Stimulated activated effector memory CD8-positive, alpha-beta T cell treated with anti-CD3 and anti-CD28 coated beads, Interleukin-12 subunit alpha, Interleukin-12 subunit beta, amount 100 ng/mL, for 72 hours (primary cell): ENCODE results near the gene SMYD3.

Experiments used
- ATAC-seq: fragments of 150-1000 bp; cut with Tn5 transposase; 2 replicates; pipeline ENCODE4 v1.10.0; 2021
- DNase-seq, 2 donors: peaks; one replicate each; pipeline ENCODE4 v3.0.0; 2021 to 2022; ENCODE audit warnings: low spot score in 2 of 2
- H3K27ac Mint-ChIP-seq: one replicate; pipeline ENCODE4 v1.8.0; 2022; ENCODE audit warnings: mild to moderate bottlenecking, mixed read lengths
- H3K36me3 Mint-ChIP-seq: one replicate; pipeline ENCODE4 v1.8.0; 2022; ENCODE audit warnings: mild to moderate bottlenecking, mixed read lengths
- H3K4me1 Mint-ChIP-seq: one replicate; pipeline ENCODE4 v1.8.0; 2022; ENCODE audit warnings: mixed read lengths
- H3K4me3 Mint-ChIP-seq: one replicate; pipeline ENCODE4 v1.8.0; 2022; ENCODE audit warnings: mild to moderate bottlenecking, mixed read lengths
- H3K9me3 Mint-ChIP-seq: one replicate; pipeline ENCODE4 v1.8.0; 2022; ENCODE audit warnings: mixed read lengths

Gene SMYD3

GRCh38 chr1:246309247-246309884 lies 197.7 kb downstream of the SMYD3 start:
- Mint-ChIP-seq H3K27ac (no peak overlapping the region), H3K4me3 (no peak overlapping the region), H3K9me3 (no peaks in the 10 kb centered on the region), H3K4me1 (no peaks in the 10 kb centered on the region), H3K36me3 (no peaks in the 10 kb centered on the region)
- DNase-seq (no peak), ATAC-seq (no peak)

DNA sequence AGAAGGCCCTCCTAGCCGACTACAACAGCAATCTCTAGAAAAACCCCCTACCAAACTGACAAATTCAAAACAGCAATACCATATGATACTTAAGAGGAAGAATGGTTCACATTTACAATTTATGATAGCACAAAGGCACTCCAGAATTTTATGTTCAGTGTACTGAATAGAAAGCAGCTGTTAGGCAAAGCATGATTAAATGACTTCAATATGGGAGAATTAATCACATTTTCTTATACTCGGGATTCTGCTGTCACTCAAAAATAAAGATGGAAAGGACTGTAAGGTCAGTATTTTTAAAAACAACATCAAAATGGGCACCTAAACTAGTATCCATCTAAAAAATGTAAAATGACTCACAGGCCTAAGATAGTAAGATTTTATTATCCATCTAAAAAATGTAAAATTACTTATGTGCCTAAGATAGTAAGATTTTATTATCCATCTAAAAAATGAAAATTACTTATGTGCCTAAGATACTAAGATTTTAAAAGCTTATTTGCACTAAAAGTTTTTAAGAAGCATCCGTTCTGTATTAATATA lies 198.5 kb downstream of the SMYD3 start:
- H3K36me3 Mint-ChIP-seq = no peaks in the 10 kb centered on the region
- no peak overlapping the region for H3K4me3 Mint-ChIP-seq
- no peak for ATAC-seq
- no peak for DNase-seq
- H3K9me3 Mint-ChIP-seq = no peaks in the 10 kb centered on the region
- no peaks in the 10 kb centered on the region for H3K4me1 Mint-ChIP-seq
- no peak overlapping the region for H3K27ac Mint-ChIP-seq

DNA sequence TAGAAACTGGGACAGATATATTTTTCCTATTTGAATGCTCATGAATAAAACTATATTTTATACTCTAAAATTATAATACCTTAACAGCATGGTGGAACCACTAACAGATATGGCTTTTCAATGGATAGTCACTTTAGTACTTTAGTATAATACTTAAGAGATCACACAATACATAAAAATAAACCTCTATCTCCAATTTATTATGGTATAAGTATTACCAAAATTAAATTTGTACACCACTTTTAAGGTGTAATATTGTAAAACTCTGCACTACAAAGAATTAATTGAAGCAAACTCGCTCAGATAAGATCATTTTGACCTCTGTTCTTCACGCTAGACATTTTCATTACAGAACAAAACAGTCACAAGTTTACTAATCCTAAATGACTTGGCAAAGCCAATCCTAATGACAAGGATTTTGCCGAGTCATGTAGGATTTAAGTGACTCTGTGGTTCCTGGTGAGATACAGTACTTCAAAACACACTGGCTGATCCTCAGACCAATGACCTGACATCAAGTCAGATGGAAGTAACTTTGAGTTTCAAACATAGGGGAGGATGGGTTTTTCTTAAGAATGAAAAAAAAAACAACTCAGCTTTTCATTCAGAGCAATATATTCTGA lies 200.6 kb downstream of the SMYD3 start:
- no peak for ATAC-seq
- Mint-ChIP-seq H3K9me3 (no peaks in the 10 kb centered on the region), H3K4me3 (no peak overlapping the region), H3K36me3 (no peaks in the 10 kb centered on the region), H3K4me1 (no peaks in the 10 kb centered on the region), H3K27ac (no peak overlapping the region)
- no peak for DNase-seq

DNA sequence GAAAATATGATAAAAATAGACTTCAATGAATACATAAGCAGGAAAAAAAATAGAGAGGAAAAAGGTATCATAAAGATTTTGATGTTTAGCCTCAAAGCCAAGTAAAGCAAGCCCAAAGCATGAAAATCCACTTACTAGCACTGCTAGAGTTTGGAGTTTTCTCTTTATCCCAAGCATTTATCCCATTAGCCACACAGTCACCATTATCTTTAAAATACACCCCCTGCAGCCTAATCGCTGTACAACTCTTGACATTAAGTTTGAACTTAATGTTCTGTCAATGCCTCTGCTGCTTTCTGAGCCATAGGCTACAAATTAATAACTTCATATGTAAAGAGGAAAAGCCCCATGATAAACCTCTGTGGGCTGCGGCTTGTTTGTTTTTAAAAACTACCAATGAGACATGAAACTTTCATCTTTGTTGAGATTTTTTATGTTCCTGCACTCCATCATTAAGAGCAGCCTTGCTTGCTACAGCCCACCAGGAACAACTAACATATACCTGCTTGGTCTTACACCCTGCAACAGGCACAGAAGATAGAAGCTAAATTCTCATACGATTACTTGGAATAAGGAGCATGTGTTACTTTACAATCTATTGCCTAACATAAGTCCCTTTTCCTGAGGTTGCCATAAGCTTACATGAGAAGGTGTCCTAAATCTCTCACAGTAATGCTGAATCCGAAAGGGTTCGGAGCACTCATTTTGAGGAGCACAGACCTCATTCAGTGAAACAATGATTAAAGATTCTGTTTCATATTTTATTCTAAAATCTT lies 202.4 kb downstream of the SMYD3 start:
- no peak overlapping the region for H3K4me3 Mint-ChIP-seq
- no peaks in the 10 kb centered on the region for H3K9me3 Mint-ChIP-seq
- ATAC-seq (no peak), DNase-seq (no peak)
- H3K27ac Mint-ChIP-seq = no peak overlapping the region
- H3K4me1 Mint-ChIP-seq = no peaks in the 10 kb centered on the region
- H3K36me3 Mint-ChIP-seq = no peaks in the 10 kb centered on the region

- DNase-seq = no peak
- peaks cover 3% of the 10 kb centered on the region for H3K9me3 Mint-ChIP-seq
- no peaks in the 10 kb centered on the region for H3K4me1 Mint-ChIP-seq
- no peak overlapping the region for H3K27ac Mint-ChIP-seq
- H3K36me3 Mint-ChIP-seq = no peaks in the 10 kb centered on the region
- H3K4me3 Mint-ChIP-seq = no peak overlapping the region
- ATAC-seq = no peak
Measured at GRCh38 chr1:246302711-246303317, 204.3 kb downstream of the SMYD3 start.

GRCh38 chr1:246302251-246302625 lies 204.8 kb downstream of the SMYD3 start:
- H3K4me3 Mint-ChIP-seq = no peak overlapping the region
- no peaks in the 10 kb centered on the region for H3K4me1 Mint-ChIP-seq
- H3K36me3 Mint-ChIP-seq = no peaks in the 10 kb centered on the region
- peaks cover 3% of the 10 kb centered on the region for H3K9me3 Mint-ChIP-seq
- no peak overlapping the region for H3K27ac Mint-ChIP-seq
- ATAC-seq (no peak), DNase-seq (no peak)

DNA sequence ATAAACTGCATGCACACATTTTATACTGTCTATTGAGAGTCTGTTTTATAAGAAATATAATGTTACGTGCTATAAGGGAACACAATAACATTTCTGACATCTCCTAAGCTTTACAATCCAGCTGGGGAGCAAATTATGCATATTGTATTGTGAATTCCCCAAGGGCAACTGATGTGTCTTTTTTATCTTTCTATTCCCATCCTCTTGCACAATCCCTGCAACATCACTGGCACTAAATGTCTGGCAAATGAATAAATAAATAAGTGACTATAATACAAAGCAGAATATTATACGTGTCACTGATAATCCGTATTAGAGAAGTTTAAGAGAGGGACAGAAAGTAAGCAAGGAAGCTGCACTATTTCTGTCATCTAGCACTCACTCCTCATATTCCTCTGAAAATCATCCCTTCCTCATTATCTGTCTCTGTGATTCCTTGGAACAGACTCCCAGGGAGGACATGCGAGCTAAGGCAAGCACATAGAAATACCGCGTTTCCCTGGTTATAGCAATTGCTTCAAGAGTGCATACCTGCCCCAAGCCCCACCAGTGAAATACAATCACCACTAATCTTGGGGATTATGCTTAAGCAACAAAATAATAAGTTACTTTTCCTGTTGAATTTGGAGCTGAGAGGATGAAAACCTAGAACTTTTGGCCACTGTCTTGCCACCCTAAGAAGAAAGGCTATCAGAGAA lies 205.4 kb downstream of the SMYD3 start:
- Mint-ChIP-seq H3K27ac (no peak overlapping the region), H3K36me3 (no peaks in the 10 kb centered on the region), H3K4me1 (no peaks in the 10 kb centered on the region), H3K4me3 (no peak overlapping the region), H3K9me3 (peaks cover 3% of the 10 kb centered on the region)
- ATAC-seq (no peak), DNase-seq (no peak)

DNA sequence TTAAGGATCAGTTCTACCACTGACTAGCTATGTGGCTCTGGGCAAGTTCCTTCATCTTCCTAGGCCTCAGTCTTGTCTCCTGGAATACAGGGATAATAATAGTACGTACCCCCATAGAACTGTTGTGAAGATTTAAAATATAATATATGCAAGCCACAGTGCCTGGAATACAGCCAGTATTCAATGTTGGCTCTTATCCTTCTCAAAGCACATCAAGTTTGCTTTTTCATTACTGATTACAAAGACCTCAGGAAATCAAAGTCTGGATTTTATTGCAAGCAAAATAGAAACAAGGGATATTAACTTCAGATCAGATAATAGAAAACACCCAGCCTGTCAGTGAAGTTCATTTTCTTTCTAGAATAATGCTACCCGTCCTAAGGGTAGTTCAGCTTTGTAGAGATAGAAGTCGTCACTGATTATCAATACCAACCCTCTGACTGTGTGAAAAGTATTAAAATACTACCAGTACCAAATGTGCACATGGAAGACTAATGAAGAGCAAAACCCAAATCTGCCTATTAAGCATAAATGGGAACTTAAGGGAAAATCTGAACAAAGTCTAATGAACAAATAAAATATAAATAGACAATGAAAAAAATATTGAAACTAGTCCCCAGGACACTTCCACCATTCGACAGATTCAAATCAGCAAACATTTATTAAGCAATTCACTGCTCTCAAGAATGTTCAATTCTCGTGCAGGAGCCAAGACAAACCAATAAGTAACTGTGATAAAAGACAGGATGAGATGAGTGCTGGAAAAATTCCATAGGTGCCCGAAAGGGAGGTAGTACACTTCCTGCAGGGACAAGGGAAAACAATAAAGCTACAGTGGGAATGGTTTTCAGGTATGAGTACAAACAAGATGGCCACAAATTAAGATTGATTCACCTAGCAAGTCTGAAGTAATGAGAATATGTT lies 206.2 kb downstream of the SMYD3 start:
- Mint-ChIP-seq H3K9me3 (peaks cover 3% of the 10 kb centered on the region), H3K36me3 (no peaks in the 10 kb centered on the region)
- DNase-seq = no peak

GRCh38 chr1:246297279-246298265 lies 209.5 kb downstream of the SMYD3 start:
- Mint-ChIP-seq H3K4me1 (peaks cover 7% of the 10 kb centered on the region), H3K9me3 (peaks cover 3% of the 10 kb centered on the region), H3K36me3 (no peaks in the 10 kb centered on the region), H3K4me3 (no peak overlapping the region), H3K27ac (no peak overlapping the region)
- ATAC-seq (no peak), DNase-seq (no peak)

More for the DNA sequence above, 206.2 kb downstream of the SMYD3 start:
- Mint-ChIP-seq H3K27ac (no peak overlapping the region), H3K4me3 (no peak overlapping the region), H3K4me1 (no peaks in the 10 kb centered on the region)
- ATAC-seq = no peak

DNA sequence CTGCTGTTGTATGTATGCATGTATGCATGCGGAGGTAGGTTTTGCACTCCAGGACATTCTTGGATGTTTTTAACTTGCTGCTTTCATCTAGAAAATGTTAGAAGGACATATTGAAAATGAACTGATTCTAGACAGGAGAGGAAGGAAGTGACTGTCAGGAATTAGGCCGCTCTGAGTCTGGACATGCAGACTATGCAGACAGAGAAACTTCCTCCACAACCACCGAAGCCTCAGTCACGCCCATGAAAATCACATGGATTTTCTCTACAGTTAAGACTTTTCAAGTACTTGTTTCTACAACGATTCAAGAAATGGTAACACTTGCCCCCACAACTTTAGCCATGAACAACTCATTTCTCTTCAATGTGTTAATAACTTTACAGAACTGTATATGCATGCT lies 211.1 kb downstream of the SMYD3 start:
- H3K4me3 Mint-ChIP-seq = no peak overlapping the region
- DNase-seq (no peak), ATAC-seq (no peak)

DNA sequence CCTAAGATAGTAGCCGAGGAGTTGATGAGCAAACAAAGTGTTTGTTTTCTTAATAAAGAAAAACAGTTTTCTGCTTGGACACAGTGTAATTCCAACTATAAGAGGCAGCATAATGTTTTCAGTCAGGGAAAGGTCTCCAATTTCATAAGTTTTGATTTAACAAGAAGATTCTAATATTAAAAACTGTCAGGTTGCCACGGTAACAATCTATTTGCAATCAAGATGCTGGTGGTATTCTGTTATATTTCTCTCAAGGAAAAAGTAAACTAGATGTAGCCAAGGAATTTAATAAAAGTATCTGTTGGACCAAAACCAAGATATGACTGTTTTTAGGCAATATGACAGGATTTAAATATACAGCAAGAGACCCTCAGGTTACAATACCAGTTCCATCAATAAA lies 211.7 kb downstream of the SMYD3 start:
- DNase-seq = no peak
- Mint-ChIP-seq H3K36me3 (no peaks in the 10 kb centered on the region), H3K4me3 (no peak overlapping the region), H3K4me1 (peaks cover 7% of the 10 kb centered on the region), H3K9me3 (peaks cover 3% of the 10 kb centered on the region), H3K27ac (no peak overlapping the region)
- no peak for ATAC-seq

More for the DNA sequence above, 211.1 kb downstream of the SMYD3 start:
- Mint-ChIP-seq H3K27ac (no peak overlapping the region), H3K36me3 (no peaks in the 10 kb centered on the region), H3K4me1 (peaks cover 7% of the 10 kb centered on the region), H3K9me3 (peaks cover 3% of the 10 kb centered on the region)

DNA sequence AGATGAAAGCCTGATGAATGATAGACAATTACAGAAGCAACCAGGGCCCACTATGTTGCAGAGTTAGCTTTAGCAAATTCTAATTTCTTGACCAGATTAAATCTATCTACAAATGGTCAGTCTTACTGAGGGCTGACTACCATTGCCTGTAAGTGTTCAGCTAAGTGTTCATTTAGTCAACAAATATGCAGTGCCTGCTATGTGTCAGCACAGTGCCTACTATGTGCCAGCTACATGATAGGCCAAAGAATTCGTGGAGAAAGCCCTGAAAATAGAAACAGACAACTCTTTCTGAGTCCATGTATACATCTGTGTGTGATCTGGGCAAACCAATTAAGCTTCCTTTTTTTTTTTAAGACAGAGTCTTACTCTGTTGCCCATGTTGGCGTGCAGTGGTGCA lies 212.8 kb downstream of the SMYD3 start:
- peaks cover 7% of the 10 kb centered on the region for H3K4me1 Mint-ChIP-seq
- ATAC-seq (no peak), DNase-seq (no peak)
- no peaks in the 10 kb centered on the region for H3K9me3 Mint-ChIP-seq
- no peak overlapping the region for H3K27ac Mint-ChIP-seq
- no peaks in the 10 kb centered on the region for H3K36me3 Mint-ChIP-seq
- H3K4me3 Mint-ChIP-seq = no peak overlapping the region

DNA sequence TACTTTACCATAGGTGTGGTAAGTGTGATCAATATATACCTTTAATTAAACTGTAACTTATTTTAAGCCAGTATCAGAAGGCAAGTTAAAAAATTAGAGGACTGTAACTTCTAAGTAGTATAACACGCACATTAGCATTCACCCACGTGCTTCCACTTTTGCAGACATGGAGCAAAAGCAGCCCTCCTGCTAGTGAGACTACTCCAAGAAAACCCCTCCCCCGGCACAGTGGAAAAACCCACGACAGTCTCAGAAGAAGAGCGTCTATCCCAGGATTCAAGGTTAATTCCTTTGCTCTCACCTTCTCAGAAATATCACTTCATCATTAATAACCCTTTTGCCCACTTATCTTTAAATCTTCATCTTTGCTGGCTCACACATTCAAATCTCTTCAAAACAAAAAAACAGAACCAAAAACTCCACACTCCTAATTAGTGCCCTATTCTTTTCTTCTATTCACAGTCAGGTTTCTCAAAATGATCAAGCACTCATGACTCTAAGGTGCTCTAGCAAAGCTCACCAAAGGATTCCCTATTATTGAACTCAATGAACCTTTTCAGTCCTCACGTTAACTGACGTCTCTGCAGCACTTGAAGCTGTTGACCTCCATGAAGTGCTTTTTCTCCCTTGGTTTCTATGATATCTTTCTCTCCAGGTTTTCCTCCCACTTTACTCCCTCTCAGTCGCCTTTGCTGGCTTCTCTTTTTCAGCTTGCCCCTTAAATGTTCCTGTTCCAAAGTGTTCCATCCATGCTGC lies 213.5 kb downstream of the SMYD3 start:
- ATAC-seq (no peak), DNase-seq (no peak)
- Mint-ChIP-seq H3K27ac (no peak overlapping the region), H3K36me3 (no peaks in the 10 kb centered on the region), H3K9me3 (no peaks in the 10 kb centered on the region), H3K4me1 (peaks cover 7% of the 10 kb centered on the region), H3K4me3 (no peak overlapping the region)
